ENCODE data around the gene SLC23A1. TPM values are rescaled to one million over a fixed set of nuclear protein-coding genes. Genes with fewer than 3 reads are reported as not detected.
"Not testable (repeated sequence)": the region's sequence is repeated elsewhere in the genome, so short reads cannot be mapped to it uniquely, and the experiment has no call there.

SLC23A1 gene
- total RNA-seq, 2 donors from 2014 or later = 0.35 to 0.93 TPM

- TF ChIP-seq, protein P1, sequence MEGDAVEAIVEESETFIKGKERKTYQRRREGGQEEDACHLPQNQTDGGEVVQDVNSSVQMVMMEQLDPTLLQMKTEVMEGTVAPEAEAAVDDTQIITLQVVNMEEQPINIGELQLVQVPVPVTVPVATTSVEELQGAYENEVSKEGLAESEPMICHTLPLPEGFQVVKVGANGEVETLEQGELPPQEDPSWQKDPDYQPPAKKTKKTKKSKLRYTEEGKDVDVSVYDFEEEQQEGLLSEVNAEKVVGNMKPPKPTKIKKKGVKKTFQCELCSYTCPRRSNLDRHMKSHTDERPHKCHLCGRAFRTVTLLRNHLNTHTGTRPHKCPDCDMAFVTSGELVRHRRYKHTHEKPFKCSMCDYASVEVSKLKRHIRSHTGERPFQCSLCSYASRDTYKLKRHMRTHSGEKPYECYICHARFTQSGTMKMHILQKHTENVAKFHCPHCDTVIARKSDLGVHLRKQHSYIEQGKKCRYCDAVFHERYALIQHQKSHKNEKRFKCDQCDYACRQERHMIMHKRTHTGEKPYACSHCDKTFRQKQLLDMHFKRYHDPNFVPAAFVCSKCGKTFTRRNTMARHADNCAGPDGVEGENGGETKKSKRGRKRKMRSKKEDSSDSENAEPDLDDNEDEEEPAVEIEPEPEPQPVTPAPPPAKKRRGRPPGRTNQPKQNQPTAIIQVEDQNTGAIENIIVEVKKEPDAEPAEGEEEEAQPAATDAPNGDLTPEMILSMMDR (conservative IDR thresholded peaks at IDR 0.05) = no peak
- Histone ChIP-seq H3K9me3 (ENCODE audit: control insufficient read depth, low read length) (no peaks in the 10 kb centered on the region), H3K4me3 (ENCODE audit: low read length) (no peak overlapping the region), H3K9ac (ENCODE audit: extremely low read depth, low read length, poor library complexity, severe bottlenecking) (no peak overlapping the region), H3K36me3 (ENCODE audit: control insufficient read depth, insufficient read depth, low read length) (no peaks in the 10 kb centered on the region), H3K27ac (ENCODE audit: low read depth, low read length) (no peak overlapping the region), H3K4me1 (ENCODE audit: control insufficient read depth, insufficient read depth, low read length) (peaks cover 1% of the 10 kb centered on the region), H3K27me3 (ENCODE audit: control insufficient read depth, insufficient read depth, low read length, poor library complexity, severe bottlenecking) (peaks cover under 1% of the 10 kb centered on the region)
- Mint-ChIP-seq H3K27me3 (ENCODE audit: insufficient read depth) (peaks cover 8% of the 10 kb centered on the region), H3K4me3 (no peak overlapping the region), H3K9me3 (no peaks in the 10 kb centered on the region), H3K4me1 (peaks cover 24% of the 10 kb centered on the region), H3K27ac (no peak overlapping the region), H3K36me3 (ENCODE audit: low read depth) (no peaks in the 10 kb centered on the region)
- 85 to 87% methylated on average over 4 to 10 of the region's 10 CpGs for WGBS, 2 experiments (ENCODE audit: insufficient coverage in 1 of 2, insufficient read length in 1 of 2)
- DNase-seq = peak; percentile 43
Observed at GRCh38 chr5:139387611-139388197, 4.6 kb upstream of the SLC23A1 start.

DNA sequence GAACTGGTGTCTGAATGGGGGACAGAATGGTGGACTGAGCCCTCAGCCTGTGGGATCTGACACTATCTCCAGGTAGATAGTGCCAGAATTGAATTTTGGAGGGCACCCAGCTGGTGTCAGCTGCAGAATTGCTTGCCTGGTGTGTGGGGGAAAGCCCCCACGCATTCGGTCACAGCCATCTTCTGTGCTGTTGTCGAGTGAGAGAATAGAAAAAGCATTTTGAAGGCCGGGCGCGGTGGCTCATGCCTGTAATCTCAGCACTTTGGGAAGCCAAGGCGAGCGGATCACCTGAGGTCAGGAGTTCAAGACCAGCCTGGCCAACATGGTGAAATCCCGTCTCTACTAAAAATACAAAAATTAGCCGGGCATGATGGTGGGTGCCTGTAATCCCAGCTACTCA, 3.9 kb upstream of the SLC23A1 start:
- H3K36me3 ChIP-seq (ENCODE audit: control insufficient read depth, insufficient read depth, low read length); H3K4me3 ChIP-seq (ENCODE audit: low read length); H3K9me3 ChIP-seq (ENCODE audit: control insufficient read depth, low read length); H3K27me3 ChIP-seq (ENCODE audit: control insufficient read depth, insufficient read depth, low read length, poor library complexity, severe bottlenecking); H3K27ac ChIP-seq (ENCODE audit: low read depth, low read length); H3K36me3 Mint-ChIP-seq (ENCODE audit: low read depth); H3K27ac Mint-ChIP-seq; H3K9me3 Mint-ChIP-seq; H3K27me3 Mint-ChIP-seq (ENCODE audit: insufficient read depth); H3K4me1 ChIP-seq (ENCODE audit: control insufficient read depth, insufficient read depth, low read length); DNase-seq; H3K4me3 Mint-ChIP-seq; H3K9ac ChIP-seq (ENCODE audit: extremely low read depth, low read length, poor library complexity, severe bottlenecking): not testable (repeated sequence)
- WGBS, 2 experiments (ENCODE audit: insufficient coverage in 1 of 2, insufficient read length in 1 of 2) = 90 to 96% methylated on average over 6 to 9 of the region's 10 CpGs
- peaks cover 32% of the 10 kb centered on the region for H3K4me1 Mint-ChIP-seq

GRCh38 chr5:139386050-139386438, 2.9 kb upstream of the SLC23A1 start:
- DNase-seq = no peak
- 87 to 89% methylated on average over 3 to 5 of the region's 5 CpGs for WGBS, 2 experiments (ENCODE audit: insufficient coverage in 1 of 2, insufficient read length in 1 of 2)
- H3K36me3 Mint-ChIP-seq (ENCODE audit: low read depth) = no peaks in the 10 kb centered on the region

More at GRCh38 chr5:139386050-139386438, 2.9 kb upstream of the SLC23A1 start:
- H3K36me3 ChIP-seq (ENCODE audit: control insufficient read depth, insufficient read depth, low read length) = no peaks in the 10 kb centered on the region
- no peak overlapping the region for H3K4me3 ChIP-seq (ENCODE audit: low read length)
- Mint-ChIP-seq H3K4me1 (peaks cover 23% of the 10 kb centered on the region), H3K9me3 (no peaks in the 10 kb centered on the region), H3K27me3 (ENCODE audit: insufficient read depth) (no peaks in the 10 kb centered on the region), H3K27ac (no peak overlapping the region), H3K4me3 (no peak overlapping the region)
- peaks cover 6% of the 10 kb centered on the region for H3K4me1 ChIP-seq (ENCODE audit: control insufficient read depth, insufficient read depth, low read length)
- no peaks in the 10 kb centered on the region for H3K27me3 ChIP-seq (ENCODE audit: control insufficient read depth, insufficient read depth, low read length, poor library complexity, severe bottlenecking)
- H3K9me3 ChIP-seq (ENCODE audit: control insufficient read depth, low read length) = no peaks in the 10 kb centered on the region
- H3K27ac ChIP-seq (ENCODE audit: low read depth, low read length) = no peak overlapping the region
- H3K9ac ChIP-seq (ENCODE audit: extremely low read depth, low read length, poor library complexity, severe bottlenecking) = no peak overlapping the region
- TF ChIP-seq, protein P1 (conservative IDR thresholded peaks at IDR 0.05) = no peak

Data from endodermal cell (in vitro differentiated cells).